Activated CD4-positive, alpha-beta T cell treated with anti-CD3 and anti-CD28 coated beads, Interleukin-2, amount 10 ng/mL, durations not matched to agents 7 days and 5 days (primary cell): ENCODE results near the gene HADH. TPM values are rescaled to one million over a fixed set of nuclear protein-coding genes. Genes with fewer than 3 reads are reported as not detected.

Source experiments
- CTCF ChIA-PET: fragments of 350-600 bp; sonication (Branson Sonifier 250); formaldehyde crosslinking; loops from one replicate; lab custom pipeline; 2021; ENCODE audit warnings: antibody characterized with exemption; lab: Charles Lee
- POLR2A ChIA-PET: fragments of 350-600 bp; sonication (Branson Sonifier 250); formaldehyde crosslinking; loops from one replicate; lab custom pipeline; 2021; ENCODE audit warnings: antibody characterized with exemption; lab: Charles Lee
- DNase-seq: peaks from one replicate; pipeline ENCODE4 v3.0.0-alpha.2; 2020
- H3K27ac Mint-ChIP-seq: one replicate; pipeline ENCODE4 v1.8.0; 2021; ENCODE audit warnings: mild to moderate bottlenecking, moderate library complexity, mixed read lengths
- H3K27me3 Mint-ChIP-seq: one replicate; pipeline ENCODE4 v1.8.0; 2021; ENCODE audit warnings: mixed read lengths
- H3K36me3 Mint-ChIP-seq: one replicate; pipeline ENCODE4 v1.8.0; 2021; ENCODE audit warnings: low read depth, mixed read lengths
- H3K4me1 Mint-ChIP-seq: one replicate; pipeline ENCODE4 v1.8.0; 2021; ENCODE audit warnings: mixed read lengths
- H3K4me3 Mint-ChIP-seq: one replicate; pipeline ENCODE4 v1.8.0; 2021; ENCODE audit warnings: mild to moderate bottlenecking, moderate library complexity, mixed read lengths
- H3K9me3 Mint-ChIP-seq: one replicate; pipeline ENCODE4 v1.8.0; 2021; ENCODE audit warnings: mixed read lengths
- total RNA-seq, 2 experiments: library from RNA; stranded (reverse); gene quantifications; one replicate each; pipeline ENCODE4 v1.2.3, GENCODE V29; 2021

The HADH gene
- total RNA-seq, 2 experiments from 2014 or later = 68.1 to 73.1 TPM

- H3K4me1 Mint-ChIP-seq = peaks cover 88% of the 10 kb centered on the region
- ChIA-PET POLR2A (no interaction called here), CTCF (interaction anchor here (0.6 to 1.7 kb wide), 3 partner anchors 24 to 82 kb away, joined by 3 to 5 read pairs (median 4); no protein-coding TSS in a partner anchor)
- peaks cover 79% of the 10 kb centered on the region for H3K36me3 Mint-ChIP-seq
- H3K27ac Mint-ChIP-seq = peak overlapping the region; percentile 78
- no peak for DNase-seq
- H3K27me3 Mint-ChIP-seq = no peaks in the 10 kb centered on the region
- no peak overlapping the region for H3K4me3 Mint-ChIP-seq
- H3K9me3 Mint-ChIP-seq = no peaks in the 10 kb centered on the region
Observed at GRCh38 chr4:108054025-108054638, 64.4 kb downstream of the HADH start.

- POLR2A ChIA-PET = interaction anchor here (0.5 kb wide), 1 partner anchor 517 kb away, joined by 3 read pairs; no protein-coding TSS in a partner anchor
- Mint-ChIP-seq H3K4me1 (peaks cover 85% of the 10 kb centered on the region), H3K9me3 (no peaks in the 10 kb centered on the region), H3K4me3 (no peak overlapping the region), H3K27ac (peak overlapping the region; percentile 52), H3K36me3 (peaks cover 79% of the 10 kb centered on the region), H3K27me3 (no peaks in the 10 kb centered on the region)
- no peak for DNase-seq
- CTCF ChIA-PET = interaction anchor here (0.8 to 2.3 kb wide), 4 partner anchors 23 to 117 kb away, joined by 3 to 7 read pairs (median 4); no protein-coding TSS in a partner anchor
Observed at GRCh38 chr4:108055787-108056186, 66.1 kb downstream of the HADH start.

GRCh38 chr4:108056418-108056817 lies 66.7 kb downstream of the HADH start:
- Mint-ChIP-seq H3K27ac (no peak overlapping the region), H3K4me1 (peaks cover 82% of the 10 kb centered on the region), H3K9me3 (no peaks in the 10 kb centered on the region), H3K27me3 (no peaks in the 10 kb centered on the region), H3K36me3 (peaks cover 77% of the 10 kb centered on the region), H3K4me3 (no peak overlapping the region)
- ChIA-PET CTCF (interaction anchor here (0.8 to 2.3 kb wide), 3 partner anchors 22 to 516 kb away, joined by 3 to 7 read pairs (median 4); no protein-coding TSS in a partner anchor), POLR2A (interaction anchor here (0.5 kb wide), 1 partner anchor 516 kb away, joined by 3 read pairs; no protein-coding TSS in a partner anchor)
- no peak for DNase-seq

GRCh38 chr4:108058685-108059440 lies 69.2 kb downstream of the HADH start:
- H3K27ac Mint-ChIP-seq = peak overlapping the region; percentile 31
- CTCF ChIA-PET = interaction anchor here (0.5 to 1.7 kb wide), 6 partner anchors 9 to 614 kb away, joined by 3 to 7 read pairs (median 3); no protein-coding TSS in a partner anchor
- POLR2A ChIA-PET = interaction anchor here (0.6 kb wide), 1 partner anchor 49 kb away, joined by 3 read pairs; no protein-coding TSS in a partner anchor
- H3K27me3 Mint-ChIP-seq = no peaks in the 10 kb centered on the region
- H3K9me3 Mint-ChIP-seq = no peaks in the 10 kb centered on the region
- H3K4me3 Mint-ChIP-seq = no peak overlapping the region
- H3K36me3 Mint-ChIP-seq = peaks cover 73% of the 10 kb centered on the region
- DNase-seq = no peak
- peaks cover 75% of the 10 kb centered on the region for H3K4me1 Mint-ChIP-seq

- H3K36me3 Mint-ChIP-seq = peaks cover 76% of the 10 kb centered on the region
- H3K27ac Mint-ChIP-seq = no peak overlapping the region
- H3K27me3 Mint-ChIP-seq = no peaks in the 10 kb centered on the region
- POLR2A ChIA-PET = interaction anchor here (0.6 kb wide), 1 partner anchor 34 kb away, joined by 3 read pairs; no protein-coding TSS in a partner anchor
- peaks cover 75% of the 10 kb centered on the region for H3K4me1 Mint-ChIP-seq
- H3K9me3 Mint-ChIP-seq = no peaks in the 10 kb centered on the region
- DNase-seq = no peak
- no peak overlapping the region for H3K4me3 Mint-ChIP-seq
- CTCF ChIA-PET = interaction anchor here (0.7 to 2.0 kb wide), 5 partner anchors 8 to 560 kb away, joined by 3 to 7 read pairs (median 6); partner anchors contain the start of gene RPL34
Observed at GRCh38 chr4:108060164-108060563, 70.5 kb downstream of the HADH start.

GRCh38 chr4:108060686-108061321 lies 71.1 kb downstream of the HADH start:
- Mint-ChIP-seq H3K9me3 (no peaks in the 10 kb centered on the region), H3K36me3 (peaks cover 74% of the 10 kb centered on the region), H3K27ac (peak overlapping the region; percentile 13), H3K4me1 (peaks cover 69% of the 10 kb centered on the region), H3K4me3 (no peak overlapping the region), H3K27me3 (no peaks in the 10 kb centered on the region)
- ChIA-PET CTCF (interaction anchor here (1.6 to 2.0 kb wide), 2 partner anchors 41 to 560 kb away, joined by 3 to 6 read pairs; partner anchors contain the start of gene RPL34), POLR2A (no interaction called here)
- no peak for DNase-seq

GRCh38 chr4:108068442-108068841 lies 78.8 kb downstream of the HADH start:
- H3K4me1 Mint-ChIP-seq = peaks cover 67% of the 10 kb centered on the region
- DNase-seq = no peak
- ChIA-PET POLR2A (no interaction called here), CTCF (interaction anchor here (1.9 kb wide), 1 partner anchor 9 kb away, joined by 7 read pairs; no protein-coding TSS in a partner anchor)
- peaks cover 84% of the 10 kb centered on the region for H3K36me3 Mint-ChIP-seq
- H3K27ac Mint-ChIP-seq = no peak overlapping the region
- no peaks in the 10 kb centered on the region for H3K27me3 Mint-ChIP-seq
- no peak overlapping the region for H3K4me3 Mint-ChIP-seq
- H3K9me3 Mint-ChIP-seq = no peaks in the 10 kb centered on the region

GRCh38 chr4:108070775-108071174 lies 81.1 kb downstream of the HADH start:
- Mint-ChIP-seq H3K4me3 (peak overlapping the region; percentile 18), H3K4me1 (peaks cover 73% of the 10 kb centered on the region), H3K27ac (peak overlapping the region; percentile 90), H3K9me3 (no peaks in the 10 kb centered on the region), H3K36me3 (peaks cover 87% of the 10 kb centered on the region), H3K27me3 (no peaks in the 10 kb centered on the region)
- DNase-seq = no peak
- ChIA-PET POLR2A (no interaction called here), CTCF (interaction anchor here (1.7 kb wide), 1 partner anchor 40 kb away, joined by 3 read pairs; no protein-coding TSS in a partner anchor)

- no peaks in the 10 kb centered on the region for H3K27me3 Mint-ChIP-seq
- peaks cover 66% of the 10 kb centered on the region for H3K4me1 Mint-ChIP-seq
- peak overlapping the region; percentile 25 for H3K4me3 Mint-ChIP-seq
- DNase-seq = peak; percentile 85
- ChIA-PET CTCF (interaction anchor here (1.5 to 1.7 kb wide), 2 partner anchors 27 to 42 kb away, joined by 3 read pairs; no protein-coding TSS in a partner anchor), POLR2A (interaction anchor here (0.5 kb wide), 1 partner anchor 36 kb away, joined by 3 read pairs; no protein-coding TSS in a partner anchor)
- peaks cover 80% of the 10 kb centered on the region for H3K36me3 Mint-ChIP-seq
- no peaks in the 10 kb centered on the region for H3K9me3 Mint-ChIP-seq
- peak overlapping the region; percentile 90 for H3K27ac Mint-ChIP-seq
Observed at GRCh38 chr4:108072300-108072699, 82.6 kb downstream of the HADH start.

- H3K27me3 Mint-ChIP-seq = no peaks in the 10 kb centered on the region
- peak overlapping the region; percentile 84 for H3K27ac Mint-ChIP-seq
- H3K4me3 Mint-ChIP-seq = no peak overlapping the region
- H3K36me3 Mint-ChIP-seq = peaks cover 77% of the 10 kb centered on the region
- H3K4me1 Mint-ChIP-seq = peaks cover 70% of the 10 kb centered on the region
- no peaks in the 10 kb centered on the region for H3K9me3 Mint-ChIP-seq
- ChIA-PET POLR2A (no interaction called here), CTCF (interaction anchor here (0.6 to 1.4 kb wide), 3 partner anchors 19 to 453 kb away, joined by 3 read pairs; no protein-coding TSS in a partner anchor)
- no peak for DNase-seq
Observed at GRCh38 chr4:108078024-108078733, 88.5 kb downstream of the HADH start.

GRCh38 chr4:108080747-108081146 lies 91.1 kb downstream of the HADH start:
- CTCF ChIA-PET = interaction anchor here (0.6 to 1.8 kb wide), 4 partner anchors 13 to 88 kb away, joined by 3 to 4 read pairs (median 4); partner anchors contain the start of gene LEF1
- POLR2A ChIA-PET = interaction anchor here (0.6 kb wide), 1 partner anchor 45 kb away, joined by 9 read pairs; no protein-coding TSS in a partner anchor
- Mint-ChIP-seq H3K27me3 (no peaks in the 10 kb centered on the region), H3K4me3 (peak overlapping the region; percentile 42), H3K36me3 (peaks cover 73% of the 10 kb centered on the region), H3K4me1 (peaks cover 67% of the 10 kb centered on the region), H3K9me3 (no peaks in the 10 kb centered on the region), H3K27ac (peak overlapping the region; percentile 81)
- peak; percentile 62 for DNase-seq
